Measurements from ENCODE around the gene FLYWCH1.
A peak's percentile ranks its signal among the peaks of the same experiment; 100 is the strongest.

The FLYWCH1 gene

GRCh38 chr16:2898831-2899563 lies 12.7 kb upstream of the FLYWCH1 start:
- no peak for DNase-seq (ENCODE audit: low read depth, low spot score)
- in situ Hi-C loops (cut with HindIII; ENCODE audit: low sequenced_read_pairs), result no loop called here
- no peak for TF ChIP-seq CTCF (IDR thresholded peaks at IDR 0.05; ENCODE audit: low read depth, low read length)
- H3K4me3 ChIP-seq (ENCODE audit: low read depth, low read length), result no peak overlapping the region

GRCh38 chr16:2899564-2900072 lies 12.1 kb upstream of the FLYWCH1 start:
- no peak overlapping the region for H3K4me3 ChIP-seq (ENCODE audit: low read depth, low read length)
- in situ Hi-C loops (cut with HindIII; ENCODE audit: low sequenced_read_pairs), result no loop called here
- DNase-seq (ENCODE audit: low read depth, low spot score), result no peak
- no peak for TF ChIP-seq CTCF (IDR thresholded peaks at IDR 0.05; ENCODE audit: low read depth, low read length)

GRCh38 chr16:2900526-2901075 lies 11.1 kb upstream of the FLYWCH1 start:
- H3K4me3 ChIP-seq (ENCODE audit: low read depth, low read length), result no peak overlapping the region
- DNase-seq (ENCODE audit: low read depth, low spot score), result no peak
- in situ Hi-C loops (cut with HindIII; ENCODE audit: low sequenced_read_pairs), result no loop called here
- no peak for TF ChIP-seq CTCF (IDR thresholded peaks at IDR 0.05; ENCODE audit: low read depth, low read length)

GRCh38 chr16:2902337-2903130 lies 9.2 kb upstream of the FLYWCH1 start:
- DNase-seq (ENCODE audit: low read depth, low spot score), result no peak
- H3K4me3 ChIP-seq (ENCODE audit: low read depth, low read length), result no peak overlapping the region
- TF ChIP-seq CTCF (IDR thresholded peaks at IDR 0.05; ENCODE audit: low read depth, low read length), result no peak
- in situ Hi-C loops (cut with HindIII; ENCODE audit: low sequenced_read_pairs), result no loop called here

GRCh38 chr16:2904100-2904921 lies 7.4 kb upstream of the FLYWCH1 start:
- peak overlapping the region; percentile 72 for H3K4me3 ChIP-seq (ENCODE audit: low read depth, low read length)
- in situ Hi-C loops (cut with HindIII; ENCODE audit: low sequenced_read_pairs), result no loop called here
- TF ChIP-seq CTCF (IDR thresholded peaks at IDR 0.05; ENCODE audit: low read depth, low read length), result peak; percentile 94
- peak; percentile 84 for DNase-seq (ENCODE audit: low read depth, low spot score)

GRCh38 chr16:2904922-2905240 lies 6.8 kb upstream of the FLYWCH1 start:
- TF ChIP-seq CTCF (IDR thresholded peaks at IDR 0.05; ENCODE audit: low read depth, low read length), result no peak
- H3K4me3 ChIP-seq (ENCODE audit: low read depth, low read length), result peak overlapping the region; percentile 72
- DNase-seq (ENCODE audit: low read depth, low spot score), result no peak
- in situ Hi-C loops (cut with HindIII; ENCODE audit: low sequenced_read_pairs), result no loop called here

Data from astrocyte of the spinal cord (primary cell).